Measurements from ENCODE around the gene SEMA3C. TPM values are rescaled to one million over a fixed set of nuclear protein-coding genes. Genes with fewer than 3 reads are reported as not detected.

Gene SEMA3C
- total and polyA plus RNA-seq, 8 donors = 58.0 to 118 (median 95.0) TPM

DNA sequence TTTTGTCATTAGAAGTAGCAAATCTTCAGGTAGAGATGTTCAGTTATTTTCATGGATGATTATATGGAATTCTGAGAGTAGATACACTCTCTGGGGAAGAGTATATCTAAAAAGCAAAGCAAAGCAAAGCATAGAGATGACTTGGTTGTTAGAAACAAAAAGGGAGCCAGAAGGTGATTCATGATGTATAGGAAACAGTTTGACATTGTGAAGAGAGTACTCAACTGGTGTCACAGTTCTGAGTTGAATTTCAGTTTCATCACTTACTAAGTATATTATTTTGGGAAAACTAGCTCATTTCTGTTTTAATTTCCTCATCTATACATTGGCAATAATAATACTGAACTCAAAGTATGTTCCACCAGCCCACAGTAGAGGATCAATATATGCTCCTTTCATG lies 86.8 kb downstream of the SEMA3C start:
- no peak overlapping the region for H3K4me3 ChIP-seq
- H3K27ac ChIP-seq = no peak overlapping the region
- ATAC-seq (no peak), DNase-seq (no peak)
- H3K9me3 ChIP-seq = no peaks in the 10 kb centered on the region
- H3K4me1 ChIP-seq = peaks cover 7 to 28% of the 10 kb centered on the region in 2 donors
- TF ChIP-seq, protein P1, sequence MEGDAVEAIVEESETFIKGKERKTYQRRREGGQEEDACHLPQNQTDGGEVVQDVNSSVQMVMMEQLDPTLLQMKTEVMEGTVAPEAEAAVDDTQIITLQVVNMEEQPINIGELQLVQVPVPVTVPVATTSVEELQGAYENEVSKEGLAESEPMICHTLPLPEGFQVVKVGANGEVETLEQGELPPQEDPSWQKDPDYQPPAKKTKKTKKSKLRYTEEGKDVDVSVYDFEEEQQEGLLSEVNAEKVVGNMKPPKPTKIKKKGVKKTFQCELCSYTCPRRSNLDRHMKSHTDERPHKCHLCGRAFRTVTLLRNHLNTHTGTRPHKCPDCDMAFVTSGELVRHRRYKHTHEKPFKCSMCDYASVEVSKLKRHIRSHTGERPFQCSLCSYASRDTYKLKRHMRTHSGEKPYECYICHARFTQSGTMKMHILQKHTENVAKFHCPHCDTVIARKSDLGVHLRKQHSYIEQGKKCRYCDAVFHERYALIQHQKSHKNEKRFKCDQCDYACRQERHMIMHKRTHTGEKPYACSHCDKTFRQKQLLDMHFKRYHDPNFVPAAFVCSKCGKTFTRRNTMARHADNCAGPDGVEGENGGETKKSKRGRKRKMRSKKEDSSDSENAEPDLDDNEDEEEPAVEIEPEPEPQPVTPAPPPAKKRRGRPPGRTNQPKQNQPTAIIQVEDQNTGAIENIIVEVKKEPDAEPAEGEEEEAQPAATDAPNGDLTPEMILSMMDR (IDR thresholded peaks at IDR 0.05) = no peak
- no peaks in the 10 kb centered on the region for H3K36me3 ChIP-seq
- intact Hi-C loops (cut with DNase I) = no loop called here
- no peaks in the 10 kb centered on the region for H3K27me3 ChIP-seq

GRCh38 chr7:80830584-80831285 lies 88.1 kb downstream of the SEMA3C start:
- Histone ChIP-seq H3K4me1 (peaks cover 7 to 28% of the 10 kb centered on the region in 2 donors), H3K27me3 (no peaks in the 10 kb centered on the region), H3K36me3 (no peaks in the 10 kb centered on the region), H3K9me3 (no peaks in the 10 kb centered on the region), H3K4me3 (no peak overlapping the region), H3K27ac (peak overlapping the region in 1 of 2 donors; percentile 72)
- TF ChIP-seq, protein P1 (IDR thresholded peaks at IDR 0.05) = no peak
- intact Hi-C loops (cut with DNase I) = no loop called here
- DNase-seq (no peak), ATAC-seq (no peak)

DNA sequence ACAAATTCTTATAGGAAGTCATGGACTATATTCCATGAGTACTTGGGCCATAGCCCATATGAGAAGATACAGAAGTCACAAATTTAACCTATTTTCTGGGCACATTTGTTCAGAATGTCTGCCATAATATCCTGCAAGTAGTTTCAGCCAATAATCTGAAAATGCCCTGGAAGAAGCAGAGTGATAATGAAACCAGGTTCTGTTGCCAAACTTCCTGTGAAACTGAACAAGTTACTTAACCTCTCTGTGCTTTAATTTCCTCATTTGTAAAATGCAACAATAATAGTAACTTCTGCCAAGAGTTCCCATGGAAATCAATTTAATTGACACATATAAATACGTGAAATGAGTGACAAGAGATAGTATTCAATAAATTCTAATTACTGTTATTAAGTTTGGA lies 88.8 kb downstream of the SEMA3C start:
- Histone ChIP-seq H3K27ac (peak overlapping the region in 1 of 2 donors; percentile 72), H3K4me3 (no peak overlapping the region), H3K4me1 (peaks cover 7 to 28% of the 10 kb centered on the region in 2 donors), H3K9me3 (no peaks in the 10 kb centered on the region), H3K36me3 (no peaks in the 10 kb centered on the region), H3K27me3 (no peaks in the 10 kb centered on the region)
- DNase-seq (no peak), ATAC-seq (no peak)
- TF ChIP-seq, protein P1 (IDR thresholded peaks at IDR 0.05) = no peak
- intact Hi-C loops (cut with DNase I) = no loop called here

DNA sequence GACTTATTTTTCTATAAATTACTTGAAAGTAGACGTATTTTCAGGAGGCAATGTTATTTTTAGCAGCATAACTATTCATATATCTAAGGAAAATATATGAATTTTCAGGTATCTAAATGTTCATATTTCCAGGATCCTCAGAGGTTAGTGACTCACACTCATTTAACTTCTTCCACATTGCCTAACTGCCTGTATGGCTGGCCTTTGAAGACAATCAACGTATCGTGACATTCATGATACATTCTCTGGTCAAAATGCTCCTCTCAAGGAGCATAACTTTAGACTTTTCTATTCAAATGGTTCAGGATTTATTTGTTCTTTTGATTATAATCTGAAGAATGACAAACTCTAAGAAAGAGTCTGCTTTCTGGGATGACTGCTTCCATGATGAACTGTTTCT lies 89.3 kb downstream of the SEMA3C start:
- DNase-seq (no peak), ATAC-seq (no peak)
- Histone ChIP-seq H3K36me3 (no peaks in the 10 kb centered on the region), H3K4me1 (peaks cover 7 to 28% of the 10 kb centered on the region in 2 donors), H3K4me3 (no peak overlapping the region), H3K9me3 (no peaks in the 10 kb centered on the region), H3K27me3 (no peaks in the 10 kb centered on the region), H3K27ac (peak overlapping the region in 1 of 2 donors; percentile 72)
- intact Hi-C loops (cut with DNase I) = no loop called here
- TF ChIP-seq, protein P1 (IDR thresholded peaks at IDR 0.05) = no peak

DNA sequence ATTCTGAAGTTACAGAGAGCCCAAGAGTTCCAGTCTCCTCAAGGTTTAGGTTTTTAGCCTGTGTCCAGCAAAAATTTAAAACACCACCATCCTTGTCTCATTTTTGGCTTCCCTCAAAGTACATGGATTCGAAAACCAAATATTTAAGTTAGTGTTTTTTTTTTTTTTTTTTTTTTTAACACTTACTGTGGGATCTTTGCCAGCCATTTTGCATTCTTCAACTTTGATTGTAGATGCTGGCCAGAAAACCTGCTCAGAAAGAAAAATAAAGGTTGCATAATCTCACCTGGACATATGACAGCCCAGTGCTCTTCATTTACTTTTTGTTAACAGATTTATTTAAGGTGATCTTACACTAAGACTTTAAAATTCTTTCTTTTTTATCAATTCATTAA lies 91.6 kb downstream of the SEMA3C start:
- Histone ChIP-seq H3K9me3 (no peaks in the 10 kb centered on the region), H3K27me3 (no peaks in the 10 kb centered on the region), H3K36me3 (no peaks in the 10 kb centered on the region), H3K4me1 (peaks cover 7 to 28% of the 10 kb centered on the region in 2 donors), H3K4me3 (no peak overlapping the region), H3K27ac (no peak overlapping the region)
- intact Hi-C loops (cut with DNase I) = no loop called here
- peak; percentile 34 for ATAC-seq
- TF ChIP-seq, protein P1 (IDR thresholded peaks at IDR 0.05) = no peak
- DNase-seq = no peak

Measured in left lung (tissue), 10 donors.